Glutamatergic neuron (in vitro differentiated cells): ENCODE results near the gene SAFB. TPM values are rescaled to one million over a fixed set of nuclear protein-coding genes. Genes with fewer than 3 reads are reported as not detected.

Experiments
- DNase-seq: peaks from one replicate; pipeline ENCODE4 v3.0.0; 2022
- H3K27ac Mint-ChIP-seq: one replicate; pipeline ENCODE4 v1.8.0; 2020; ENCODE audit warnings: mild to moderate bottlenecking, mixed read lengths, inconsistent platforms; ENCODE audit not compliant: unreplicated experiment
- H3K27me3 Mint-ChIP-seq: one replicate; pipeline ENCODE4 v1.8.0; 2020; ENCODE audit warnings: mild to moderate bottlenecking, moderate library complexity, mixed read lengths, inconsistent platforms; ENCODE audit not compliant: unreplicated experiment
- H3K36me3 Mint-ChIP-seq: one replicate; pipeline ENCODE4 v1.8.0; 2020; ENCODE audit warnings: mild to moderate bottlenecking, mixed read lengths, inconsistent platforms; ENCODE audit not compliant: unreplicated experiment
- H3K4me1 Mint-ChIP-seq: one replicate; pipeline ENCODE4 v1.8.0; 2020; ENCODE audit warnings: mild to moderate bottlenecking, low read depth, mixed read lengths, inconsistent platforms; ENCODE audit not compliant: unreplicated experiment
- H3K4me3 Mint-ChIP-seq: one replicate; pipeline ENCODE4 v1.8.0; 2020; ENCODE audit warnings: mild to moderate bottlenecking, mixed read lengths, inconsistent platforms; ENCODE audit not compliant: unreplicated experiment
- H3K9me3 Mint-ChIP-seq: one replicate; pipeline ENCODE4 v1.8.0; 2020; ENCODE audit warnings: mild to moderate bottlenecking, moderate library complexity, mixed read lengths, inconsistent platforms; ENCODE audit not compliant: unreplicated experiment
- total RNA-seq: library from RNA; stranded (reverse); fragmentation: NEBNext Ultra II Directional; extraction: Animal tissue kit (Norgen Biotek cat#: 25700); gene quantifications from one replicate; pipeline ENCODE4 v1.2.1, GENCODE V29; 2021; ENCODE audit not compliant: unreplicated experiment
- TF ChIP-seq, protein P1 (sequence below): fragments of 200-600 bp; sonication (generic); IDR thresholded peaks from one replicate; pipeline ENCODE4 v1.5.0; 2021; ENCODE audit not compliant: partially characterized antibody, unreplicated experiment

Gene SAFB
- total RNA-seq, 1 donor from 2014 or later, result 133 TPM

DNA sequence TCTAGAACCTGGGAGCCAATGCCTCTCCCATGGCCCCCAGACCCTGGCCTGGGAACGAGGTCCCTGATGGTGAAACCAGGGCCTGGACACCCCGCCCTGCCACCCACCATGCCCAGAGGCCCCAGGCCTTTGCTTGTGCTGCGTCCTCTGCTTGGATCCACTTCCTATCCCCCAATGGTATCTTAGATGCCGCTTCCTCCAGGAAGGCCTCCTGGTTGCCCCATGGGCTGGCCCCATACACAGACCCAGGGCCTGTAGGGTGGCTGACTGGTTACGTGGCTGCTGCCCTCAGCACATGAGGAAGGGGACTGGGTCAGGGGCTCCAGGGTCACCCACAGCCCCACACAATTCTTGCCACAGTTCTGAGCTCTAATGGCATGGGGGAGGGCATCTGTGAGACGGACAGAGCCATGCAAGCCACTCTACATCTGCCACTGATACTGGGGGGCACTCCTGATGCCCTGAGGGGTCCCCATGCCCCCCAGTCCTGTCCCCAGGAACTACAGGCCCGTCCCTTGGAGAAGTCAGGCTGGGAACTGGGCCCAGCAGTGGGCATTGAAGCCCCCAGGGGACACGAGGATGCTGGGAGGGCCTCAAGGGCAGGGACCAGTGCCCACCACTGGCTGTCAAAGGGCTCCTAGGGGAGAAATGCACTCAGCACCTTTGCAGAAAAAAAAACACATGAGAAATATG lies 72.2 kb downstream of the SAFB start:
- Mint-ChIP-seq H3K36me3 (no peaks in the 10 kb centered on the region), H3K27me3 (peaks cover 5% of the 10 kb centered on the region), H3K9me3 (peaks cover 13% of the 10 kb centered on the region), H3K4me1 (no peaks in the 10 kb centered on the region), H3K4me3 (no peak overlapping the region), H3K27ac (peak overlapping the region; percentile 66)
- no peak for DNase-seq
- TF ChIP-seq, protein P1, sequence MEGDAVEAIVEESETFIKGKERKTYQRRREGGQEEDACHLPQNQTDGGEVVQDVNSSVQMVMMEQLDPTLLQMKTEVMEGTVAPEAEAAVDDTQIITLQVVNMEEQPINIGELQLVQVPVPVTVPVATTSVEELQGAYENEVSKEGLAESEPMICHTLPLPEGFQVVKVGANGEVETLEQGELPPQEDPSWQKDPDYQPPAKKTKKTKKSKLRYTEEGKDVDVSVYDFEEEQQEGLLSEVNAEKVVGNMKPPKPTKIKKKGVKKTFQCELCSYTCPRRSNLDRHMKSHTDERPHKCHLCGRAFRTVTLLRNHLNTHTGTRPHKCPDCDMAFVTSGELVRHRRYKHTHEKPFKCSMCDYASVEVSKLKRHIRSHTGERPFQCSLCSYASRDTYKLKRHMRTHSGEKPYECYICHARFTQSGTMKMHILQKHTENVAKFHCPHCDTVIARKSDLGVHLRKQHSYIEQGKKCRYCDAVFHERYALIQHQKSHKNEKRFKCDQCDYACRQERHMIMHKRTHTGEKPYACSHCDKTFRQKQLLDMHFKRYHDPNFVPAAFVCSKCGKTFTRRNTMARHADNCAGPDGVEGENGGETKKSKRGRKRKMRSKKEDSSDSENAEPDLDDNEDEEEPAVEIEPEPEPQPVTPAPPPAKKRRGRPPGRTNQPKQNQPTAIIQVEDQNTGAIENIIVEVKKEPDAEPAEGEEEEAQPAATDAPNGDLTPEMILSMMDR, result no peak

DNA sequence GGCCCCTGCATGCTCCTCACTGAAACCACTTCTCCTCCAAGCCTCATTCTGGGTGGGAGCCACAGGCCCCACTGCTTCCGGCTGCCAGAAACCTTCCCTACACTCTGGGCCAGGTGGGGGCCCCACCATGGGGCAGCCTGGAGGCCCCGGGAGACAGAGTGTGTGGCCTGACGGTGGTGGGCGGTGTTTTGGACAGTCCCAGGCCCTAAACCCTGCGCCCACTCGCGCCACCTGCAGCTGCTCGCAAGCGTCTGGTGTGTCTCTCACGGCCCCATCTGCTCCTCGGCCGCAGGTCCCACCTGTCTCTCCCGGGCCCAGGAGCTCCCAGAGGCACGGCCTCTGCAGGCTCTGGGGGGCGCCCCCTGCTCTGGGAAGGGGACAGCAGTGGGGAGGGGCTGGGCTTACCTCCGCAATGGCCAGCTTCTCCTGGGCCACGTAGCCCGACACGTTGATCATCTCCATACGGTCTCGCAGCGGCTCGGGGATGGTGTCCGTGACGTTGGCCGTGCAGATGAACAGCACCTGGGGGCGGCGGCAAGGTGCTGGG lies 72.8 kb downstream of the SAFB start:
- Mint-ChIP-seq H3K27me3 (peaks cover under 1% of the 10 kb centered on the region), H3K27ac (peak overlapping the region; percentile 66), H3K4me3 (no peak overlapping the region), H3K9me3 (peaks cover 9% of the 10 kb centered on the region), H3K36me3 (no peaks in the 10 kb centered on the region), H3K4me1 (no peaks in the 10 kb centered on the region)
- TF ChIP-seq, protein P1, result no peak
- peak; percentile 50 for DNase-seq

DNA sequence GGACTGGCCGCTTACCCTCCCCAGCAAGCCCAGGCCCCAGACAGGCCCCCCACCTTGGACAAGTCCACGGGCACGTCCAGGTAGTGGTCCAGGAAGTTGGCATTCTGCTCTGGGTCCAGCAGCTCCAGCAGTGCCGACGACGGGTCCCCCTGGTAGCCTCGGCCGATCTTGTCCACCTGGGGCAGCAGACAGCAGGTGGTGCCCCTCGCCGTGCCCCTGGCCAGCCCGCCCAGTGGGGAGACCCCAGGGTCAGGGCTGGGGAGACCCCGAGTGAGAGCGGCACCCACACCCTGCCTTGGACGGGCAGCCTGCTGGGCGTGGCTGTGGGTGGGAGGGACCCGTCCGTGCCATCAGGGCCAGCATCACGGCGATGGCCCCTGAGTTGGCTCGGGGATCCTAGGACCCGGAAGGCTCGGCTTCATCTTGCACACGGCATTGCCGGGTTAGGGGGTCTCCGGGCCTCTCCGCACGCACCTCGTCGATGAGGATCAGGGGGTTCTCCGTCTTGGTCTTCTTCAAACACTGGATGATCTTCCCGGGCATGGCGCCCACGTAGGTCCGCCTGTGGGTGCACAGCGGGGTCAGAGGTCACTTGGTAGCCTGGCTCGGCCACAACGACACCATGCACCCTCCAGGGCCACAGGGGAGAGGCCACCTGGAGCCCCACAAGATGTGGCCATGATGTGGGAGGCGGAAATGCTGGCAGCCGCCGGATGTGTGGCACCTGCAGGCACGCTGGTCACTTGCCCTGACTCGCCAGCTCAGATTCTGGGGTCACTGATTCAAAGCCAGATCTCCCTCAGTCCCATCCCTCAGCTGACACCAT lies 73.5 kb downstream of the SAFB start:
- peaks cover 7% of the 10 kb centered on the region for H3K9me3 Mint-ChIP-seq
- TF ChIP-seq, protein P1, result no peak
- H3K4me1 Mint-ChIP-seq, result no peaks in the 10 kb centered on the region
- H3K4me3 Mint-ChIP-seq, result no peak overlapping the region
- H3K27me3 Mint-ChIP-seq, result no peaks in the 10 kb centered on the region
- DNase-seq, result no peak
- H3K36me3 Mint-ChIP-seq, result no peaks in the 10 kb centered on the region
- peak overlapping the region; percentile 75 for H3K27ac Mint-ChIP-seq

DNA sequence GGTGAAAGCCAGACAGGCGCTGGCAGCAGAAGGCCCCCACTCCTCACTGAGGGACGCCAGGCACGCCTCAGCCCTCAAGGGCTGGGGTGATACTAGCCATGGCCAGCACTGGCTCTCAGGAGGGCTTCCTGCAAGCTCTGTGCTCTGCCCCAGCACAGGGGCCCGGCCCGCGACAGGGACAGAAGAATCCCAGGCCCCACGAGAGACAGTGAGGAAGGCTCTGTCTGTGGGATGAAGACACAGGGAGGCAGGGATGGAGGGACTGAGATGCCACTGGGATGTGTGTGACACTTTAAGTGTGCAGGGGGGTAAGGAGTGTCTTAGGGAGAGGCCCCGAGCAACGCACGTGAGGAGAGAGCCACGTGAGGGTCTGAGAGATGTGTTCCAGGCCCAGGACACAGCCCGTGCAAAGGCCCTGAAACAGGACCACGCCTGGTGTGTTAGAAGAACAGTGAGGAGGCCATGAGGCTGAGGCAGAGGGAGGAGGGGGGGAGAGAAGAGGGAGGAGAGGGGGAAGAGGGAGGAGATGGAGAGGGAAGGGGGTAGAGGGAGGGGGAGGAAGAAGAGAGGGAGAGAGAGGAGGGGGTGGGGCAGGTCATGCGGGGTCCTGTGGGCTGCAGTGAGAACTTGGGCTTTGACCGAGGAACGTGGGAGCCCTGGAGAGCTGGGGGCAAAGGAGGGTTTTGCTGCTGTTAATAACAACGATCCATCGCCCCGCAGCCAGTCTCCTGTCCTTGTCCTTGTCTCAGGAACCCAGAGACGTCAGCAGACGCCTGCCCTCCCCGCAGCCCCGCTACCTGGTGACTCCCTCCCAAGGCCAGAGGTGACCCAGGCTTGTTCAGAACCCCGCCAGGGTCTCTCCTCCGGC lies 74.4 kb downstream of the SAFB start:
- Mint-ChIP-seq H3K36me3 (no peaks in the 10 kb centered on the region), H3K27ac (peak overlapping the region; percentile 79), H3K4me3 (no peak overlapping the region), H3K27me3 (no peaks in the 10 kb centered on the region), H3K4me1 (no peaks in the 10 kb centered on the region), H3K9me3 (peaks cover 7% of the 10 kb centered on the region)
- TF ChIP-seq, protein P1, result no peak
- DNase-seq, result peak; percentile 42
